Measurements from ENCODE around the gene DEFB123.
A peak's percentile ranks its signal among the peaks of the same experiment; 100 is the strongest.
"Not testable (repeated sequence)": the region's sequence is repeated elsewhere in the genome, so short reads cannot be mapped to it uniquely, and the experiment has no call there.

DEFB123 gene

DNA sequence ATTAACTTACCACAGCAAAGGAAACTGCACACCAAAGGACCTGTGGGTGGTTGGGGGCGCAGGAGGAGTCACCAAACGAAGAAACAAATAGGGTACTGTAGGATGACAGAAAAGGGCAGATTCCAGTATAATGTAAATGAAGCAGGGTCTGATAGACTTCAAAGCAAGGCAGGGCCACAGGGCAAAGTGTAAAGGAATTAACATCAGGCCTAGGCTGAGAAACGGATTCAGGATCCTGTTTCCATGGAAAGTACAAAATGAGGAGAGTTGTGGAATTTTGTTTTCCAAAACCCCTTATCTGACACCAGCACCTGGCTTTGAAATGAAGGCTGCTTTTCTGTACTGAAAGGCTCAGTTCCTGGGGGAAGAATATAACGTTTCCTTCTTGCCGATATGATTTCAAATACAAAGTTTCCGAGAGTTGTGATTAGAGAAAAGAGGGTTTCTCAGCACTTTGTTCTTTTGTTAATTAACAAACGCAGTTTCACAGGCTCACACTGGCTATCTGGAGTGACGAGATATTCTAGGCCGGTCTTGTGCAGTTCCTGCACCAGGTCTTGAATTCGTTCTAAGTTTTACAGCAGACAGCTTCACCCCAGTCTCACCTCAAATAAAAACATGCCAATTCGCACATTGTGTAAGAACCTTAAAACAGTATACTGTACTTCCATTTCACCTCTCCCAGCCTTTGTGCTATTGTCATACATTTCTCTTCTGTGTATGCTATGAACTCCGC, 5.8 kb downstream of the DEFB123 start:
- TF ChIP-seq, protein P1, sequence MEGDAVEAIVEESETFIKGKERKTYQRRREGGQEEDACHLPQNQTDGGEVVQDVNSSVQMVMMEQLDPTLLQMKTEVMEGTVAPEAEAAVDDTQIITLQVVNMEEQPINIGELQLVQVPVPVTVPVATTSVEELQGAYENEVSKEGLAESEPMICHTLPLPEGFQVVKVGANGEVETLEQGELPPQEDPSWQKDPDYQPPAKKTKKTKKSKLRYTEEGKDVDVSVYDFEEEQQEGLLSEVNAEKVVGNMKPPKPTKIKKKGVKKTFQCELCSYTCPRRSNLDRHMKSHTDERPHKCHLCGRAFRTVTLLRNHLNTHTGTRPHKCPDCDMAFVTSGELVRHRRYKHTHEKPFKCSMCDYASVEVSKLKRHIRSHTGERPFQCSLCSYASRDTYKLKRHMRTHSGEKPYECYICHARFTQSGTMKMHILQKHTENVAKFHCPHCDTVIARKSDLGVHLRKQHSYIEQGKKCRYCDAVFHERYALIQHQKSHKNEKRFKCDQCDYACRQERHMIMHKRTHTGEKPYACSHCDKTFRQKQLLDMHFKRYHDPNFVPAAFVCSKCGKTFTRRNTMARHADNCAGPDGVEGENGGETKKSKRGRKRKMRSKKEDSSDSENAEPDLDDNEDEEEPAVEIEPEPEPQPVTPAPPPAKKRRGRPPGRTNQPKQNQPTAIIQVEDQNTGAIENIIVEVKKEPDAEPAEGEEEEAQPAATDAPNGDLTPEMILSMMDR (conservative IDR thresholded peaks at IDR 0.05; ENCODE audit: control insufficient read depth, insufficient read depth, low read depth, low read length): no peak
- no peak overlapping the region for H3K4me3 ChIP-seq (ENCODE audit: control insufficient read depth, low read depth, low read length)
- no peak for DNase-seq (ENCODE audit: low read depth)

DNA sequence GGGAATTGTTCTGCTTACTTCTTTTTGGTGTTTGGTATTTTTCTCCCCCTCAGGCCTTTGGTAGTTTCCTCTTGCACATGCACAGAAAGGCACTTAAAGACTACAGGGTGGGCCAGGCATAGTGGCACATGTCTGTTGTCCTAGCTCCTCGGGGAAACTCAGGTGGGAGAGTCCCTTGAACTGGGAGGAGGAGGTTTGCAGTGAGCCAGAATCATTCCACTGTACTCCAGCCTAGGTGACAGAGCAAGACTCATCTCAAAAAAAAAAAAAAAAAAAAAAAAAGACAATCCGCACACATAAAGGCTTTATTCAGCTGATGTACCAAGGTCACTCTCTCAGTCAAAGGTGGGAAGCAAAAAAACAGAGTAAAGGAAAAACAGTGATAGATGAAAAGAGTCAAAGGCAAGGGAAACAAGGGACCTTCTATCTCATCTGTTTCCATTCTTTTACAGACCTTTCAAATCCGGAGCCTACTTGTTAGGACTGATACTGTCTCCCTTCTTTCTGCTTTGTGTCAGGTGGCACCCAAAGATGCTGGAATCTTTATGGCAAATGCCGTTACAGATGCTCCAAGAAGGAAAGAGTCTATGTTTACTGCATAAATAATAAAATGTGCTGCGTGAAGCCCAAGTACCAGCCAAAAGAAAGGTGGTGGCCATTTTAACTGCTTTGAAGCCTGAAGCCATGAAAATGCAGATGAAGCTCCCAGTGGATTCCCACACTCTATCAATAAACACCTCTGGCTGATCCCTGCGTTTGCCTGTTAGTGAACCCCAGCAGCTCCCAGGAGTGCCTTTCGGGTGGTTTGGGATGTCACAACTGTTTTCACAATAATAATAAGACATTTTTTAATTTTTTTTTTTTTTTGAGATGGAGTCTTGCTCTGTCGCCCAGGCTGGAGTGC, 9.3 kb downstream of the DEFB123 start:
- DNase-seq (ENCODE audit: low read depth): no peak
- TF ChIP-seq, protein P1 (conservative IDR thresholded peaks at IDR 0.05; ENCODE audit: control insufficient read depth, insufficient read depth, low read depth, low read length): no peak
- no peak overlapping the region for H3K4me3 ChIP-seq (ENCODE audit: control insufficient read depth, low read depth, low read length)

GRCh38 chr20:31452575-31452974, 12.1 kb downstream of the DEFB123 start:
- TF ChIP-seq, protein P1 (conservative IDR thresholded peaks at IDR 0.05; ENCODE audit: control insufficient read depth, insufficient read depth, low read depth, low read length): no peak
- H3K4me3 ChIP-seq (ENCODE audit: control insufficient read depth, low read depth, low read length): no peak overlapping the region
- no peak for DNase-seq (ENCODE audit: low read depth)

DNA sequence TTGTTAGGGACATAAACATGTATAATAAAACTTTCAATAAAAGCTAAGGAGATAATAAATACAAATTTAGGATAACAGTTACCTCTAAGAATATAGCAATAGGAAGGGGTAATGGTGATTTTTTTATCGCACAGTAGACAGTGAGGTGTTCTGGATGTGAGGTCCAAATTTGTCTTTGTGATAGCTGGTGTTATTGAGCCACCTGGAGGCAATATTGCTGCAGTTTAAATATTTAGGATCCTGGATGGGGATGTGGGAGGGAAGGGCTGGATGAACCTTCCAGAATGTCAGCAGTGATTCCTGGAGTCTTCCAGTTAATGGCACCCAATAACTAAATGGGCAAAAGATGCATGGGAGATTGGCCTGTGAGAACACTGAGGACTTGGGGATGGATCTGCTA, 13.9 kb downstream of the DEFB123 start:
- TF ChIP-seq, protein P1 (conservative IDR thresholded peaks at IDR 0.05; ENCODE audit: control insufficient read depth, insufficient read depth, low read depth, low read length): no peak
- DNase-seq (ENCODE audit: low read depth): no peak
- no peak overlapping the region for H3K4me3 ChIP-seq (ENCODE audit: control insufficient read depth, low read depth, low read length)

GRCh38 chr20:31470946-31471345, 30.5 kb downstream of the DEFB123 start:
- H3K4me3 ChIP-seq (ENCODE audit: control insufficient read depth, low read depth, low read length); DNase-seq (ENCODE audit: low read depth): not testable (repeated sequence)

DNA sequence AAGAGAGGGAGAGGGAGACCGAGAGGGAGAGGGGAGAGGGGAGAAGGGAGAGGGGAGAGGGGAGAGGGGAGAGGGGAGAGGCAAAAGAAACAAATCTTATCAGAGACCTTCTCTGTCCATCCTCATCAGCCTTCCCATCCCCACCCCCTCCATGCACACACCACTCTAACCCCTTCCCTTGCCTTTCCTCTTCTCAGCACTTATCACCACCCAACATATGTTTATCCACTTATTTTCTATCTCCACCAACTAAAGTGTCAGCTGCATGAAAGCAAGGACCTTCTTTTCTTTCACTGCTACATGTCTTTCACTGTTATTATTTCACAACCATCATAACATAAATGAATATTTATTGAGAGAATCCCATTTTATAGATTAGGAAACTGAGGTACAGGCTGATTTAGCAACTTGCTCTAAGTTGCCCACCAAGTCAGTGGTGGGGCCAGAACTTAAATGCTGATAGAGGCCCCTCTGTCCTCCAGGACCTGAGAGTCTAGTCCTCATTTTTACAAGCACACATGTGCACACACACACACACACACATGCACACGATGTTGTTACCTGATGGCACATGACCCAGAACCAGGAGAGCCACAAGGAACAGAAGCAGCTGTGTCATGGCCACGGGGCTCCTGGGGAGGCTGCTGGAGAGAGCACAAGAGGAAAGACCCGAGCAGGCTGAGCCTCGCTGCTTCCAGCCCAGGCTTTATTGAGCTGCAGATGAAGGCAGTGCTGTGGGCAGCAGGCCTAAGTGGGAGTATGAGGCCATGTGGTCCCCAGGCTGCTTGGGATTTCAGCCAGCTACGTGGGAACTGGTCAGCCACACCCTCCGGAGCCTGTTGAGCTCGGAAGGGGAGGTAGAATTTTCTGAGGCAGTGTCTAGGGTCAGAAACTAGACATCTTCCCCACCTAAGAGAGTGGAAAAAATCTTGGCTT, 32.2 kb downstream of the DEFB123 start:
- TF ChIP-seq, protein P1 (conservative IDR thresholded peaks at IDR 0.05; ENCODE audit: control insufficient read depth, insufficient read depth, low read depth, low read length): no peak
- peak; percentile 65 for DNase-seq (ENCODE audit: low read depth)

More for the DNA sequence above, 32.2 kb downstream of the DEFB123 start:
- H3K4me3 ChIP-seq (ENCODE audit: control insufficient read depth, low read depth, low read length): no peak overlapping the region

All from fibroblast of mammary gland (primary cell).